Activated CD8-positive, alpha-beta T cell treated with anti-CD3 and anti-CD28 coated beads for 36 hours (primary cell): Measurements from ENCODE around the gene VSTM4. TPM values are rescaled to one million over a fixed set of nuclear protein-coding genes. Genes with fewer than 3 reads are reported as not detected.

Experiments used
- ATAC-seq: fragments of 200-7000 bp; cut with Tn5 transposase; one replicate; pipeline ENCODE4 v1.10.0; 2021; ENCODE audit warnings: mild to moderate bottlenecking, moderate library complexity
- CTCF ChIA-PET: fragments of 350-600 bp; sonication (Branson Sonifier 250); formaldehyde crosslinking; loops from one replicate; lab custom pipeline; 2021; ENCODE audit warnings: antibody characterized with exemption; lab: Charles Lee
- POLR2A ChIA-PET: fragments of 350-600 bp; sonication (Branson Sonifier 250); formaldehyde crosslinking; loops from one replicate; lab custom pipeline; 2021; ENCODE audit warnings: antibody characterized with exemption; lab: Charles Lee
- DNase-seq: peaks from one replicate; pipeline ENCODE4 v3.0.0-alpha.2; 2020
- H3K27ac Mint-ChIP-seq: one replicate; pipeline ENCODE4 v1.8.0; 2021; ENCODE audit warnings: mild to moderate bottlenecking, mixed read lengths
- H3K27me3 Mint-ChIP-seq: one replicate; pipeline ENCODE4 v1.8.0; 2021; ENCODE audit warnings: mixed read lengths
- H3K36me3 Mint-ChIP-seq: one replicate; pipeline ENCODE4 v1.8.0; 2021; ENCODE audit warnings: low read depth, mixed read lengths
- H3K4me1 Mint-ChIP-seq: one replicate; pipeline ENCODE4 v1.8.0; 2021; ENCODE audit warnings: low read depth, mixed read lengths
- H3K4me3 Mint-ChIP-seq: one replicate; pipeline ENCODE4 v1.8.0; 2021; ENCODE audit warnings: mild to moderate bottlenecking, moderate library complexity, mixed read lengths
- H3K9me3 Mint-ChIP-seq: one replicate; pipeline ENCODE4 v1.8.0; 2021; ENCODE audit warnings: mixed read lengths
- intact Hi-C: fragments of 100-400 bp; cut with micrococcal nuclease; formaldehyde crosslinking; loops from one replicate; pipeline ENCODE4 v1.10.0; 2022
- total RNA-seq, 2 experiments: library from RNA; stranded (reverse); gene quantifications; one replicate each; pipeline ENCODE4 v1.2.3, GENCODE V29; 2021
- TF ChIP-seq, protein P1 (sequence below): fragments of 200-600 bp; IDR thresholded peaks from one replicate; pipeline ENCODE4 v1.8.0; 2022; ENCODE audit warnings: antibody characterized with exemption, mild to moderate bottlenecking

Gene VSTM4
- total RNA-seq, 2 experiments from 2014 or later, result 0.04 to 0.09 TPM

DNA sequence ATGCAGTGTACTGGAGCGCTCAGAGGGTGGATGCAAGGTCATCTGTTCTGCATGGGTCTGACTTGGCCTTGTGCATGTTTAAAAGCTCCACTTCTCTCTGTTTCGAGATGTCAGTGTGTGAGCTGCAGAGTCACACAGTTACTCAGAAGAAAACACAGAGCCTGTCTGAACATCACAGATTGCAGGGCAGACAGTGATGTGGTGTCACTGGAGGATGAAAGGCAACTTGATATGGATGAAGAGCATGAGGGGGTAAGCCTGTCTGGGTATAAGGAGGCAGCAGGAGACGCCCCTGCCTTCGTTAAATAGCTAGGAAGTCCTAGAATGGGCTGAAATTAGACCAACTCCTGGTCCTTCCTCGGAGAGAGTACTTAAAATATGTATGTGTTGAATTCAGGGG is 108.2 kb downstream of the VSTM4 start:
- no peaks in the 10 kb centered on the region for H3K27me3 Mint-ChIP-seq
- intact Hi-C loops, result no loop called here
- TF ChIP-seq, protein P1, sequence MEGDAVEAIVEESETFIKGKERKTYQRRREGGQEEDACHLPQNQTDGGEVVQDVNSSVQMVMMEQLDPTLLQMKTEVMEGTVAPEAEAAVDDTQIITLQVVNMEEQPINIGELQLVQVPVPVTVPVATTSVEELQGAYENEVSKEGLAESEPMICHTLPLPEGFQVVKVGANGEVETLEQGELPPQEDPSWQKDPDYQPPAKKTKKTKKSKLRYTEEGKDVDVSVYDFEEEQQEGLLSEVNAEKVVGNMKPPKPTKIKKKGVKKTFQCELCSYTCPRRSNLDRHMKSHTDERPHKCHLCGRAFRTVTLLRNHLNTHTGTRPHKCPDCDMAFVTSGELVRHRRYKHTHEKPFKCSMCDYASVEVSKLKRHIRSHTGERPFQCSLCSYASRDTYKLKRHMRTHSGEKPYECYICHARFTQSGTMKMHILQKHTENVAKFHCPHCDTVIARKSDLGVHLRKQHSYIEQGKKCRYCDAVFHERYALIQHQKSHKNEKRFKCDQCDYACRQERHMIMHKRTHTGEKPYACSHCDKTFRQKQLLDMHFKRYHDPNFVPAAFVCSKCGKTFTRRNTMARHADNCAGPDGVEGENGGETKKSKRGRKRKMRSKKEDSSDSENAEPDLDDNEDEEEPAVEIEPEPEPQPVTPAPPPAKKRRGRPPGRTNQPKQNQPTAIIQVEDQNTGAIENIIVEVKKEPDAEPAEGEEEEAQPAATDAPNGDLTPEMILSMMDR, result no peak
- H3K27ac Mint-ChIP-seq, result no peak overlapping the region
- CTCF ChIA-PET, result no interaction called here
- DNase-seq (no peak), ATAC-seq (no peak)
- no peaks in the 10 kb centered on the region for H3K4me1 Mint-ChIP-seq
- no peaks in the 10 kb centered on the region for H3K36me3 Mint-ChIP-seq
- H3K9me3 Mint-ChIP-seq, result no peaks in the 10 kb centered on the region
- POLR2A ChIA-PET, result no interaction called here
- no peak overlapping the region for H3K4me3 Mint-ChIP-seq

DNA sequence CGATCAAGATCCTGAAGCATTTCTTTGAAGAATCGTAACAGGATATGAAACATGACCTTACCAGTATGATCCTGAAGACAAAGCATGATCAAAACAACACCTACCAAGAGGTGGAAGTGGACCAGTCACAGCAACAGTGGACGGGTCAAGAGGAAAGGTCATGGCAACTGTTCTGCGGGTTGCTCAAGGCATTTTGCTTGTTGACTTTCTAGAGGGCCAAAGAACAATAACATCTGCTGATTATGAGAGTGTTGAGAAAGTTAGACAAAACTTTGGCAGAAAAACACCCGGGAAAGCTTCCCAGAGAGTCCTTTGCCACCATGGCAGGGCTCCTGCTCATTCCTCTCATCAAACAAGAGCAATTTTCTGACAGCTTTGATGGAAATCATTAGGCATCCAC is 110.1 kb downstream of the VSTM4 start:
- ATAC-seq, result no peak
- TF ChIP-seq, protein P1, result no peak
- Mint-ChIP-seq H3K27me3 (peaks cover 1% of the 10 kb centered on the region), H3K4me3 (no peak overlapping the region), H3K27ac (no peak overlapping the region), H3K9me3 (no peaks in the 10 kb centered on the region), H3K4me1 (no peaks in the 10 kb centered on the region), H3K36me3 (no peaks in the 10 kb centered on the region)
- ChIA-PET CTCF (no interaction called here), POLR2A (interaction anchor here (1.2 kb wide), 1 partner anchor 203 kb away, joined by 3 read pairs; no protein-coding TSS in a partner anchor)
- no peak for DNase-seq
- intact Hi-C loops, result no loop called here

DNA sequence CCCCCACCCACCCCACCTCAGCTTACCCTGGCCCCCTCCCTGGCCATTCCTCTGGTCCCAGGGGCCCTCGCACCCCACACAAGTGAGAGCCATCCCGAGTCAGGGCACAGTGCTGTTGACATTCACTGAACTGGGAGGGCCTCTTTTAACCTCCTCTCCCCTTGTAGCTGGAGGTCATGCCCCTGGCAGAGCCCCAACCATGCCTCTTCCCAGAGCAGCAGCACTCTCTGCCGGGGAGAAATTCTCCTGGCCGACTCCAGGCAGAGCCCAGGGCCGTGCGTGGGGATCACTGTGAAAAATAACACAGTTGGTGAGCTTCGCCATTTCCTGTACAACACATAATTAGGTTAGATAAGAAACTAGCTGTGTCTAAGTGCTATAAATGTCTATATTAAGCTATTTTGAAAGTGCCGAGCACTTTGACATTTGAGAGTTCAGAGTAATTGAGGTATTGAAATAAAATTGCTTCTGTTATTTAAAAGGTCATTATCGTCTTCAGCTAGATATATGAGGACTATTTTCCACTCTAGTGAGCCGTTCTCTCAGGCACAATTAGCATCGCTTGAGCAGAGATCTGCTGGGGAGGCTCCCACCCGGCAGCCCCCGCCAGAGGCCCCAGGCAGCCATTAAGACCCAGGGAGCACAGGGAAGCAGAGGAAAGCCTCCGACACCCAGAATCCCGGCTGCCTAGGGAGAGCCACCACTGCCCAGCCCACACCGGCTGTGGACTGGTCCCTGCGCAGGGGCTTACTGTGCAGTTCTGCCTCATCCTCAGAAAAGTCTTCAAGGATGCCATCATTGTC is 113.3 kb downstream of the VSTM4 start:
- no peaks in the 10 kb centered on the region for H3K36me3 Mint-ChIP-seq
- no peak overlapping the region for H3K27ac Mint-ChIP-seq
- H3K27me3 Mint-ChIP-seq, result peaks cover 1% of the 10 kb centered on the region
- DNase-seq (no peak), ATAC-seq (no peak)
- TF ChIP-seq, protein P1, result no peak
- intact Hi-C loops, result no loop called here
- H3K4me3 Mint-ChIP-seq, result no peak overlapping the region
- H3K9me3 Mint-ChIP-seq, result no peaks in the 10 kb centered on the region
- ChIA-PET POLR2A (no interaction called here), CTCF (no interaction called here)
- H3K4me1 Mint-ChIP-seq, result no peaks in the 10 kb centered on the region

DNA sequence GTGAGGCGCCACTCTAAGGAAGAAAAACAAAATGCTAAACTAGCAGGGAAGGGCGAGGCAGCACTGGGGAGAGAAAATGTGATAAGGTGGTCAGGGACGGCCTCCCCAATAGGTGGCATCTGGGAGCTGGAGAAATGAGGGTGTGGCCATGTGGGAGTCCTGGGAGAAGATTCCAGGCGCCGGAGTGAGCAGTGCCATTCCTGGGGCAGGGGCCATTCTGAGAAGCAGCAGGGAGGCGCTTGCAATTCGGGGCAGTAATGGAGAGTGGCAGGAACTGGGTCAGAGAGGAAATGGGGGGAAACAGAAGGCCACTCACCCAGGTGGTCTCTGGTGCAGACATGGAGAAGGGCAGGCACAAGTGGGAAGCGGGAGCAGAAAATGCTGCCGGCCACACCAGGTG is 113.9 kb downstream of the VSTM4 start:
- TF ChIP-seq, protein P1, result no peak
- ChIA-PET CTCF (no interaction called here), POLR2A (no interaction called here)
- no peak overlapping the region for H3K4me3 Mint-ChIP-seq
- DNase-seq, result no peak
- no peaks in the 10 kb centered on the region for H3K9me3 Mint-ChIP-seq
- intact Hi-C loops, result no loop called here
- no peak for ATAC-seq
- no peaks in the 10 kb centered on the region for H3K4me1 Mint-ChIP-seq
- no peaks in the 10 kb centered on the region for H3K36me3 Mint-ChIP-seq
- no peak overlapping the region for H3K27ac Mint-ChIP-seq
- H3K27me3 Mint-ChIP-seq, result peaks cover 1% of the 10 kb centered on the region
